Suprapubic skin (tissue), 4 donors: ENCODE data around the gene UBE4A. TPM values are rescaled to one million over a fixed set of nuclear protein-coding genes. Genes with fewer than 3 reads are reported as not detected.
"Not testable (repeated sequence)": the region's sequence is repeated elsewhere in the genome, so short reads cannot be mapped to it uniquely, and the experiment has no call there.

Source experiments
- DNase-seq, 2 donors: peaks; one replicate each; pipeline ENCODE4 v3.0.0-alpha.2; 2019; ENCODE audit warnings: low spot score in 2 of 2
- H3K27ac ChIP-seq: fragments of 200-600 bp; sonication (generic); one replicate; pipeline ENCODE4 v1.5.1; 2019
- H3K27me3 ChIP-seq: fragments of 200-600 bp; sonication (generic); one replicate; pipeline ENCODE4 v1.5.1; 2019
- H3K36me3 ChIP-seq: fragments of 200-600 bp; sonication (generic); one replicate; pipeline ENCODE4 v1.5.1; 2019
- H3K4me1 ChIP-seq: fragments of 200-600 bp; sonication (generic); one replicate; pipeline ENCODE4 v1.5.1; 2019
- H3K4me3 ChIP-seq: fragments of 200-600 bp; sonication (generic); one replicate; pipeline ENCODE4 v1.5.1; 2019; ENCODE audit warnings: mild to moderate bottlenecking
- H3K9me3 ChIP-seq: fragments of 200-600 bp; sonication (generic); one replicate; pipeline ENCODE4 v1.5.1; 2019
- CTCF ChIP-seq, 2 donors: fragments of 200-600 bp in 1 of 2; fragments of 450-650 bp in 1 of 2; sonication (generic) in 1 of 2; IDR thresholded peaks; one replicate each; pipeline ENCODE4 v1.5.1; 2016 to 2019; ENCODE audit warnings: antibody characterized with exemption in 2 of 2, mild to moderate bottlenecking in 1 of 2, moderate library complexity in 1 of 2
- EP300 ChIP-seq: sonication (generic); formaldehyde crosslinking; IDR thresholded peaks from one replicate; pipeline ENCODE4 v1.6.1; 2017; ENCODE audit warnings: antibody characterized with exemption
- POLR2A ChIP-seq, 2 donors: fragments of 450-650 bp; IDR thresholded peaks; one replicate each; pipeline ENCODE4 v1.6.1; 2017; ENCODE audit warnings: antibody characterized with exemption in 2 of 2, mild to moderate bottlenecking in 2 of 2, moderate library complexity in 2 of 2
- POLR2AphosphoS5 ChIP-seq, 3 donors: sonication (generic); formaldehyde crosslinking; IDR thresholded peaks; one replicate each; pipeline ENCODE4 v1.6.1; 2017; ENCODE audit warnings: antibody characterized with exemption in 3 of 3
- WGBS: methylation state at CpG from one replicate; pipeline ENCODE4 v1.1.5; 2018; 5-methylcytosine and 5-hydroxymethylcytosine counted together
- total RNA-seq, 4 donors: library from RNA; depleted of rRNA; stranded (reverse); fragments of >200 nt; gene quantifications; one replicate each; pipeline ENCODE4 v1.1.0, GENCODE V29; 2016

The UBE4A gene
- total RNA-seq, 4 donors from 2014 or later: 37.0 to 81.8 (median 50.4) TPM

GRCh38 chr11:118410055-118410745 lies 50.8 kb downstream of the UBE4A start:
- DNase-seq: no peak
- TF ChIP-seq POLR2A (IDR thresholded peaks at IDR 0.05): no peak
- no peak for TF ChIP-seq CTCF (IDR thresholded peaks at IDR 0.05)
- no peak for TF ChIP-seq POLR2AphosphoS5 (IDR thresholded peaks at IDR 0.05)
- no peak for TF ChIP-seq EP300
- H3K36me3 ChIP-seq: peaks cover 27% of the 10 kb centered on the region
- WGBS: 89% methylated on average over 7 of the region's 7 CpGs
- no peak overlapping the region for H3K27ac ChIP-seq
- H3K4me3 ChIP-seq: no peak overlapping the region
- peaks cover 3% of the 10 kb centered on the region for H3K4me1 ChIP-seq
- H3K9me3 ChIP-seq: no peaks in the 10 kb centered on the region
- H3K27me3 ChIP-seq: no peaks in the 10 kb centered on the region

GRCh38 chr11:118411530-118411929 lies 52.1 kb downstream of the UBE4A start:
- H3K9me3 ChIP-seq: no peaks in the 10 kb centered on the region
- H3K4me1 ChIP-seq: peaks cover 9% of the 10 kb centered on the region
- no peak overlapping the region for H3K4me3 ChIP-seq
- no peak for DNase-seq
- no peaks in the 10 kb centered on the region for H3K27me3 ChIP-seq
- no peak overlapping the region for H3K27ac ChIP-seq
- TF ChIP-seq CTCF (IDR thresholded peaks at IDR 0.05) (no peak), POLR2AphosphoS5 (IDR thresholded peaks at IDR 0.05) (no peak)
- WGBS: 88% methylated on average over 4 of the region's 4 CpGs
- H3K36me3 ChIP-seq: peaks cover 26% of the 10 kb centered on the region

- no peaks in the 10 kb centered on the region for H3K27me3 ChIP-seq
- peaks cover 6% of the 10 kb centered on the region for H3K4me1 ChIP-seq
- H3K27ac ChIP-seq: no peak overlapping the region
- H3K36me3 ChIP-seq: peaks cover 14% of the 10 kb centered on the region
- TF ChIP-seq POLR2A (IDR thresholded peaks at IDR 0.05) (no peak), EP300 (no peak), CTCF (IDR thresholded peaks at IDR 0.05) (no peak), POLR2AphosphoS5 (IDR thresholded peaks at IDR 0.05) (no peak)
- no peak for DNase-seq
- H3K9me3 ChIP-seq: no peaks in the 10 kb centered on the region
- WGBS: 88% methylated on average over 1 of the region's 1 CpG
- H3K4me3 ChIP-seq: no peak overlapping the region
Measured at GRCh38 chr11:118412921-118413320, 53.5 kb downstream of the UBE4A start.

- Histone ChIP-seq H3K27me3 (no peaks in the 10 kb centered on the region), H3K4me1 (peaks cover 6% of the 10 kb centered on the region), H3K4me3 (no peak overlapping the region), H3K9me3 (no peaks in the 10 kb centered on the region), H3K36me3 (peaks cover 2% of the 10 kb centered on the region), H3K27ac (no peak overlapping the region)
- TF ChIP-seq POLR2A (IDR thresholded peaks at IDR 0.05) (no peak), EP300 (no peak), POLR2AphosphoS5 (IDR thresholded peaks at IDR 0.05) (no peak), CTCF (IDR thresholded peaks at IDR 0.05) (no peak)
- WGBS: 71% methylated on average over 8 of the region's 8 CpGs
- DNase-seq: no peak
Measured at GRCh38 chr11:118415062-118415738, 55.8 kb downstream of the UBE4A start.

- no peaks in the 10 kb centered on the region for H3K36me3 ChIP-seq
- peaks cover 6% of the 10 kb centered on the region for H3K4me1 ChIP-seq
- H3K27me3 ChIP-seq: no peaks in the 10 kb centered on the region
- H3K9me3 ChIP-seq: no peaks in the 10 kb centered on the region
- H3K27ac ChIP-seq: no peak overlapping the region
- TF ChIP-seq EP300 (no peak), CTCF (IDR thresholded peaks at IDR 0.05) (no peak), POLR2A (IDR thresholded peaks at IDR 0.05) (no peak), POLR2AphosphoS5 (IDR thresholded peaks at IDR 0.05) (no peak)
- H3K4me3 ChIP-seq: no peak overlapping the region
- no peak for DNase-seq
Measured at GRCh38 chr11:118415739-118416068, 56.3 kb downstream of the UBE4A start.

GRCh38 chr11:118416900-118417299 lies 57.5 kb downstream of the UBE4A start:
- H3K4me3 ChIP-seq, H3K4me1 ChIP-seq, H3K27me3 ChIP-seq, H3K36me3 ChIP-seq, H3K9me3 ChIP-seq, H3K27ac ChIP-seq, DNase-seq: not testable (repeated sequence)
